Measurements from ENCODE around the gene MEN1. TPM values are rescaled to one million over a fixed set of nuclear protein-coding genes. Genes with fewer than 3 reads are reported as not detected.

Gene MEN1
- total RNA-seq, 1 experiment from 2014 or later: 61.6 TPM

DNA sequence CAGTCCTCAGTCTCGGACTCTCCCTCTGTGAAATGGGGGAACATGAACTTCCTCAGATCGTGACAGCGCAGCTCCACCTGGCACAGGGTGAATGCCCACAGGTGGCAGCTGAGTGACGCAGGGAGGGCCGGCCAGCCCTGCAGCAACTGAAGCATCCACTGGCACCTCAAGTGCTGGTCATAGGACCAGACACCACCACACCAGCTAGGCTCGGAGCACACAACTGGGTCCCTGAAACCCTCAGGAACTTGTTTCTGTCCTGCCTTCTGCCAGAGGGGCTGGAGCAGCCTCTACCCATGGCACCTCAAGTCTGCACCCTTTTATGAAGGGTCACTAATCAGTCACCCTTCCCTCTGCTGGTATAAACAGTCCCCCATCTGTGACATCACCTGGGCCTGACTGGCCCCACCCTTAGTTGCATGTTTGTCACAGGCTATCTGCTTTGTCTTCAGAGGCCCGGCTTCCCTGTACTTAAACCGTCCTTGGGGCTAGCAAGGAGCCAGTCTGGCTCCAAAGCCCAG, 41.5 kb upstream of the MEN1 start:
- H3K27ac ChIP-seq: peak overlapping the region; percentile 44
- peaks cover 93% of the 10 kb centered on the region for H3K4me1 ChIP-seq (replicated peaks; ENCODE audit: insufficient read depth)
- CTCF ChIA-PET: interaction anchor here (1.1 kb wide), 1 partner anchor 25 kb away, joined by 3 read pairs; no protein-coding TSS in a partner anchor
- peaks cover 12% of the 10 kb centered on the region; the same call in 1 of the 2 replicates for H3K36me3 ChIP-seq (ENCODE audit: low read depth)
- H3K4me3 ChIP-seq: no peak overlapping the region
- H3K79me2 ChIP-seq (ENCODE audit: low read depth): peaks cover 37% of the 10 kb centered on the region
- no peaks in the 10 kb centered on the region for H4K20me1 ChIP-seq (ENCODE audit: insufficient read depth)
- DNase-seq: no peak
- no peaks in the 10 kb centered on the region for H3K27me3 ChIP-seq (ENCODE audit: insufficient read depth, low read depth)
- intact Hi-C loops (cut with micrococcal nuclease; ENCODE audit: unreplicated experiment): no loop called here
- no peak overlapping the region for H2AFZ ChIP-seq
- no peaks in the 10 kb centered on the region for H3K9me2 ChIP-seq (ENCODE audit: insufficient read depth)
- H3K4me2 ChIP-seq: no peak overlapping the region
- H3K9me3 ChIP-seq (ENCODE audit: insufficient read depth, low read depth): no peaks in the 10 kb centered on the region
- TF ChIP-seq EZH2 (IDR thresholded peaks at IDR 0.05; ENCODE audit: low read depth): no peak
- TF ChIP-seq, protein P1, sequence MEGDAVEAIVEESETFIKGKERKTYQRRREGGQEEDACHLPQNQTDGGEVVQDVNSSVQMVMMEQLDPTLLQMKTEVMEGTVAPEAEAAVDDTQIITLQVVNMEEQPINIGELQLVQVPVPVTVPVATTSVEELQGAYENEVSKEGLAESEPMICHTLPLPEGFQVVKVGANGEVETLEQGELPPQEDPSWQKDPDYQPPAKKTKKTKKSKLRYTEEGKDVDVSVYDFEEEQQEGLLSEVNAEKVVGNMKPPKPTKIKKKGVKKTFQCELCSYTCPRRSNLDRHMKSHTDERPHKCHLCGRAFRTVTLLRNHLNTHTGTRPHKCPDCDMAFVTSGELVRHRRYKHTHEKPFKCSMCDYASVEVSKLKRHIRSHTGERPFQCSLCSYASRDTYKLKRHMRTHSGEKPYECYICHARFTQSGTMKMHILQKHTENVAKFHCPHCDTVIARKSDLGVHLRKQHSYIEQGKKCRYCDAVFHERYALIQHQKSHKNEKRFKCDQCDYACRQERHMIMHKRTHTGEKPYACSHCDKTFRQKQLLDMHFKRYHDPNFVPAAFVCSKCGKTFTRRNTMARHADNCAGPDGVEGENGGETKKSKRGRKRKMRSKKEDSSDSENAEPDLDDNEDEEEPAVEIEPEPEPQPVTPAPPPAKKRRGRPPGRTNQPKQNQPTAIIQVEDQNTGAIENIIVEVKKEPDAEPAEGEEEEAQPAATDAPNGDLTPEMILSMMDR (conservative IDR thresholded peaks at IDR 0.05): no peak
- BruUV-seq (replicated peaks): no TSS peak
- POLR2A ChIA-PET (ENCODE audit: unreplicated experiment): no interaction called here
- peaks cover 64% of the 10 kb centered on the region for H3F3A ChIP-seq (ENCODE audit: insufficient read depth, low read depth)

GRCh38 chr11:64850979-64851567, 40.7 kb upstream of the MEN1 start:
- Histone ChIP-seq H3K9me3 (ENCODE audit: insufficient read depth, low read depth) (no peaks in the 10 kb centered on the region), H3K4me1 (replicated peaks; ENCODE audit: insufficient read depth) (peaks cover 86% of the 10 kb centered on the region), H3K9me2 (ENCODE audit: insufficient read depth) (no peaks in the 10 kb centered on the region), H4K20me1 (ENCODE audit: insufficient read depth) (no peaks in the 10 kb centered on the region), H3K27ac (peak overlapping the region; percentile 44; the same call in 1 of the 2 replicates), H3K36me3 (ENCODE audit: low read depth) (peaks cover 12% of the 10 kb centered on the region; the same call in 1 of the 2 replicates), H2AFZ (no peak overlapping the region), H3K4me3 (no peak overlapping the region), H3F3A (ENCODE audit: insufficient read depth, low read depth) (peaks cover 65% of the 10 kb centered on the region), H3K4me2 (peak overlapping the region; percentile 53; the same call in 1 of the 2 replicates), H3K27me3 (ENCODE audit: insufficient read depth, low read depth) (no peaks in the 10 kb centered on the region), H3K79me2 (ENCODE audit: low read depth) (peaks cover 34% of the 10 kb centered on the region)
- CTCF ChIA-PET: interaction anchor here (0.7 to 1.4 kb wide), 2 partner anchors 26 to 37 kb away, joined by 6 to 8 read pairs; no protein-coding TSS in a partner anchor
- BruUV-seq (replicated peaks): no TSS peak
- POLR2A ChIA-PET (ENCODE audit: unreplicated experiment): no interaction called here
- peak; percentile 71 to 76 for DNase-seq
- intact Hi-C loops (cut with micrococcal nuclease; ENCODE audit: unreplicated experiment): no loop called here
- TF ChIP-seq, protein P1 (conservative IDR thresholded peaks at IDR 0.05): no peak
- TF ChIP-seq EZH2 (IDR thresholded peaks at IDR 0.05; ENCODE audit: low read depth): no peak

GRCh38 chr11:64849598-64850356, 39.4 kb upstream of the MEN1 start:
- no peak for DNase-seq
- Histone ChIP-seq H3F3A (ENCODE audit: insufficient read depth, low read depth) (peaks cover 65% of the 10 kb centered on the region; the same call in 1 of the 2 replicates), H3K36me3 (ENCODE audit: low read depth) (peaks cover 12% of the 10 kb centered on the region; the same call in 1 of the 2 replicates), H3K4me3 (no peak overlapping the region), H3K79me2 (ENCODE audit: low read depth) (peaks cover 25% of the 10 kb centered on the region), H4K20me1 (ENCODE audit: insufficient read depth) (no peaks in the 10 kb centered on the region), H3K9me3 (ENCODE audit: insufficient read depth, low read depth) (no peaks in the 10 kb centered on the region), H2AFZ (no peak overlapping the region), H3K27ac (no peak overlapping the region), H3K4me2 (peak overlapping the region; percentile 47; the same call in 1 of the 2 replicates), H3K27me3 (ENCODE audit: insufficient read depth, low read depth) (no peaks in the 10 kb centered on the region), H3K9me2 (ENCODE audit: insufficient read depth) (no peaks in the 10 kb centered on the region), H3K4me1 (replicated peaks; ENCODE audit: insufficient read depth) (peaks cover 74% of the 10 kb centered on the region)
- intact Hi-C loops (cut with micrococcal nuclease; ENCODE audit: unreplicated experiment): loop anchor here (5.0 kb wide), 2 partner anchors 178 to 403 kb away; partner anchors contain the start of gene SNX15
- POLR2A ChIA-PET (ENCODE audit: unreplicated experiment): interaction anchor here (0.6 kb wide), 2 partner anchors 30 to 38 kb away, joined by 3 to 15 read pairs; no protein-coding TSS in a partner anchor
- no TSS peak for BruUV-seq (replicated peaks)
- TF ChIP-seq, protein P1 (conservative IDR thresholded peaks at IDR 0.05): no peak
- TF ChIP-seq EZH2 (IDR thresholded peaks at IDR 0.05; ENCODE audit: low read depth): no peak
- CTCF ChIA-PET: interaction anchor here (0.6 to 3.3 kb wide), 6 partner anchors 8 to 74 kb away, joined by 3 to 23 read pairs (median 6); partner anchors contain the start of gene PPP2R5B
